ENCODE measurements around the gene GPR87.

Gene GPR87

GRCh38 chr3:151320131-151320530 lies 3.5 kb upstream of the GPR87 start:
- H3K9me3 ChIP-seq (ENCODE audit: low read length): no peaks in the 10 kb centered on the region
- H3K9ac ChIP-seq (ENCODE audit: low read length): no peak overlapping the region
- H4K20me1 ChIP-seq (ENCODE audit: insufficient read depth, low read length): no peaks in the 10 kb centered on the region
- no peaks in the 10 kb centered on the region for H3K36me3 ChIP-seq (ENCODE audit: insufficient read depth, low read length)
- no peak overlapping the region for H2AFZ ChIP-seq (ENCODE audit: low read length)
- no peak overlapping the region for H3K4me2 ChIP-seq (ENCODE audit: low read length)
- TF ChIP-seq EZH2 (IDR thresholded peaks at IDR 0.05; ENCODE audit: borderline replicate concordance, low read length): no peak
- TF ChIP-seq CTCF (IDR thresholded peaks at IDR 0.05; ENCODE audit: low read length): no peak
- H3K27ac ChIP-seq (ENCODE audit: low read depth, low read length, poor library complexity, severe bottlenecking): no peak overlapping the region
- H3K4me1 ChIP-seq (ENCODE audit: insufficient read depth, low read length, severe bottlenecking): no peaks in the 10 kb centered on the region
- H3K4me3 ChIP-seq (ENCODE audit: low read depth, low read length, poor library complexity, severe bottlenecking): no peak overlapping the region
- H3K9me2 ChIP-seq (ENCODE audit: low read depth, low read length): no peaks in the 10 kb centered on the region
- H3F3A ChIP-seq (ENCODE audit: insufficient read depth, low read length): no peaks in the 10 kb centered on the region
- H3K27me3 ChIP-seq (ENCODE audit: insufficient read depth, low read length): no peaks in the 10 kb centered on the region
- H3K79me2 ChIP-seq (ENCODE audit: insufficient read depth, low read length): no peaks in the 10 kb centered on the region

- no peaks in the 10 kb centered on the region for H3K9me2 ChIP-seq (ENCODE audit: low read depth, low read length)
- no peaks in the 10 kb centered on the region for H4K20me1 ChIP-seq (ENCODE audit: insufficient read depth, low read length)
- TF ChIP-seq EZH2 (IDR thresholded peaks at IDR 0.05; ENCODE audit: borderline replicate concordance, low read length) (no peak), CTCF (IDR thresholded peaks at IDR 0.05; ENCODE audit: low read length) (no peak)
- no peaks in the 10 kb centered on the region for H3K79me2 ChIP-seq (ENCODE audit: insufficient read depth, low read length)
- H3K4me3 ChIP-seq (ENCODE audit: low read depth, low read length, poor library complexity, severe bottlenecking): no peak overlapping the region
- H3K36me3 ChIP-seq (ENCODE audit: insufficient read depth, low read length): no peaks in the 10 kb centered on the region
- no peak overlapping the region for H3K4me2 ChIP-seq (ENCODE audit: low read length)
- H3K27me3 ChIP-seq (ENCODE audit: insufficient read depth, low read length): no peaks in the 10 kb centered on the region
- H3K9ac ChIP-seq (ENCODE audit: low read length): no peak overlapping the region
- no peaks in the 10 kb centered on the region for H3K9me3 ChIP-seq (ENCODE audit: low read length)
- H3F3A ChIP-seq (ENCODE audit: insufficient read depth, low read length): no peaks in the 10 kb centered on the region
- H3K4me1 ChIP-seq (ENCODE audit: insufficient read depth, low read length, severe bottlenecking): no peaks in the 10 kb centered on the region
- H3K27ac ChIP-seq (ENCODE audit: low read depth, low read length, poor library complexity, severe bottlenecking): no peak overlapping the region
- no peak overlapping the region for H2AFZ ChIP-seq (ENCODE audit: low read length)
Measured at GRCh38 chr3:151319628-151320027, 3.0 kb upstream of the GPR87 start.

GRCh38 chr3:151318991-151319390 lies 2.4 kb upstream of the GPR87 start:
- Histone ChIP-seq H3K36me3 (ENCODE audit: insufficient read depth, low read length) (no peaks in the 10 kb centered on the region), H3K27ac (ENCODE audit: low read depth, low read length, poor library complexity, severe bottlenecking) (no peak overlapping the region), H3K4me3 (ENCODE audit: low read depth, low read length, poor library complexity, severe bottlenecking) (no peak overlapping the region), H3K9me3 (ENCODE audit: low read length) (no peaks in the 10 kb centered on the region), H3K4me2 (ENCODE audit: low read length) (no peak overlapping the region), H3K9me2 (ENCODE audit: low read depth, low read length) (no peaks in the 10 kb centered on the region), H3K9ac (ENCODE audit: low read length) (no peak overlapping the region), H3K79me2 (ENCODE audit: insufficient read depth, low read length) (no peaks in the 10 kb centered on the region), H3F3A (ENCODE audit: insufficient read depth, low read length) (no peaks in the 10 kb centered on the region), H2AFZ (ENCODE audit: low read length) (no peak overlapping the region), H4K20me1 (ENCODE audit: insufficient read depth, low read length) (no peaks in the 10 kb centered on the region), H3K4me1 (ENCODE audit: insufficient read depth, low read length, severe bottlenecking) (no peaks in the 10 kb centered on the region), H3K27me3 (ENCODE audit: insufficient read depth, low read length) (no peaks in the 10 kb centered on the region)
- TF ChIP-seq CTCF (IDR thresholded peaks at IDR 0.05; ENCODE audit: low read length) (no peak), EZH2 (IDR thresholded peaks at IDR 0.05; ENCODE audit: borderline replicate concordance, low read length) (no peak)

Measured in OCI-LY1 (cell line).